LNCaP clone FGC (cell line): ENCODE data around the gene WNK4.

Experiments used
- DNase-seq: peaks from one replicate; pipeline ENCODE4 v3.0.0-alpha.2; 2011; ENCODE audit warnings: low read depth
- H3K4me3 ChIP-seq: 2 replicates; pipeline ENCODE4 v1.5.1; 2011; ENCODE audit warnings: mild to moderate bottlenecking, low read depth, low read length, control low read depth
- TF ChIP-seq, protein P1 (sequence below): IDR thresholded peaks from 2 replicates; pipeline ENCODE4 v1.5.1; 2012; ENCODE audit warnings: mild to moderate bottlenecking; ENCODE audit not compliant: control insufficient read depth, insufficient read depth; ENCODE audit errors: extremely low read depth

WNK4 gene

DNA sequence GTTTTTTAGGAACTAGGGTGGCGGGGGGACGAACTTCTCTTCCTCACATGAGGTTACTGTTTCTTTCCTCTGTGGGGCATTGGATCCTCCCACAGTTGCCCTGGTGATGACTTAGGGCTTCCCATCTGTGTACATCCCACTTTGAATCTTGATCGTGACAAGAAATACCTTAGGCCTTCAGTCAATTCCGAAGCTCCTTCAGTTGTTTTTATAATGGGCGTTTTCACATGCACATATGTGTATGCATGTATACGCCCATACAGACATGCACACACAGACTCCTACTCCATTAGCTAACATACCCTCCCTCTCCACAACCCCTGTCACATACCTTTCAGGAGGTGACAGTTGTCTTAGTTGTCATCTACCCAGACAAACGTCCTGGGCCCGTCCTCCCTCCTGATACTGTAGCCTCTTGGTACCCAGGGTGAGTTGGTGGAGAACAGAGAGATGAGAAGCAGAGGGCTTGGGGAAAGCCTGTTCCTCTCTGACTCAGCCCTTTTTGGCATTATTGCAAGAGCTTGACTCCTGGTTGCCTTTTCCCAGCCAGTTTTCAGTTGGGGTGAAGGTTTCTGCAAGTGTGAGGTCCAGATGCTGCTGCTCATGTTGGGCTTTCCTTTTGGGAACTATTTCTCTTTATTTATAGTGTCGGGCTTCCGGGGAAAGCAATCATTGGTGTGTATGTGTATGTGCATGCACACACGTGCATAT lies 61.7 kb downstream of the WNK4 start:
- no peak overlapping the region for H3K4me3 ChIP-seq
- DNase-seq: no peak
- TF ChIP-seq, protein P1, sequence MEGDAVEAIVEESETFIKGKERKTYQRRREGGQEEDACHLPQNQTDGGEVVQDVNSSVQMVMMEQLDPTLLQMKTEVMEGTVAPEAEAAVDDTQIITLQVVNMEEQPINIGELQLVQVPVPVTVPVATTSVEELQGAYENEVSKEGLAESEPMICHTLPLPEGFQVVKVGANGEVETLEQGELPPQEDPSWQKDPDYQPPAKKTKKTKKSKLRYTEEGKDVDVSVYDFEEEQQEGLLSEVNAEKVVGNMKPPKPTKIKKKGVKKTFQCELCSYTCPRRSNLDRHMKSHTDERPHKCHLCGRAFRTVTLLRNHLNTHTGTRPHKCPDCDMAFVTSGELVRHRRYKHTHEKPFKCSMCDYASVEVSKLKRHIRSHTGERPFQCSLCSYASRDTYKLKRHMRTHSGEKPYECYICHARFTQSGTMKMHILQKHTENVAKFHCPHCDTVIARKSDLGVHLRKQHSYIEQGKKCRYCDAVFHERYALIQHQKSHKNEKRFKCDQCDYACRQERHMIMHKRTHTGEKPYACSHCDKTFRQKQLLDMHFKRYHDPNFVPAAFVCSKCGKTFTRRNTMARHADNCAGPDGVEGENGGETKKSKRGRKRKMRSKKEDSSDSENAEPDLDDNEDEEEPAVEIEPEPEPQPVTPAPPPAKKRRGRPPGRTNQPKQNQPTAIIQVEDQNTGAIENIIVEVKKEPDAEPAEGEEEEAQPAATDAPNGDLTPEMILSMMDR: no peak

DNA sequence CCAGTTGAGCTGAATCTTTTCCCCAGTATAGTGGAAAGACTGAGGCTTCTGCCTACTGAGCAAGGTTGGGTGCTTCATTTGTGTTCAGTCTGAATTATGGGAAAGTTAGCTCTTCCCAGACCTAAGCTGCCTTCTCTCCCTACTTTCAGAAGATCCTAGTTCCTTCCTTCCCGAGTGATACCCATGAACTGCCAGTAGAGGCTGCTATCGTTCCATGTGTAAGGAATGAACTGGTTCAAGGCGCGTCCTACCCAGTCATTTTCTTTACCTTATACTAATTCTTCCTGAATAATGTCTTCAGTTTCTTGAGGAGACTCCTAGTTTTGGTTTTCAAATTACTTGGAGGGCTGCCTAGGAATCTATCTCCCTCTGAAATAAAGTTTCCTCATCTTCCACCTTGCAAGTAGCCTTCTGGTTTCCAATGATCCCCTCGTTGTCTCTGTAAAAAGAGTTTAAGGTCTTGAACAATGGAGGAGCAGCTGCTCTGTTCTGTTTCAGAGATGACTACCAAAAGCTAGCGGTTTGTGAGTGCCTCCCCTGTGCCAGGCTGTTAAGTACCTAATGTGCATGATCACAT lies 63.0 kb downstream of the WNK4 start:
- peak; percentile 31 for DNase-seq
- no peak overlapping the region for H3K4me3 ChIP-seq
- TF ChIP-seq, protein P1: peak; percentile 99

DNA sequence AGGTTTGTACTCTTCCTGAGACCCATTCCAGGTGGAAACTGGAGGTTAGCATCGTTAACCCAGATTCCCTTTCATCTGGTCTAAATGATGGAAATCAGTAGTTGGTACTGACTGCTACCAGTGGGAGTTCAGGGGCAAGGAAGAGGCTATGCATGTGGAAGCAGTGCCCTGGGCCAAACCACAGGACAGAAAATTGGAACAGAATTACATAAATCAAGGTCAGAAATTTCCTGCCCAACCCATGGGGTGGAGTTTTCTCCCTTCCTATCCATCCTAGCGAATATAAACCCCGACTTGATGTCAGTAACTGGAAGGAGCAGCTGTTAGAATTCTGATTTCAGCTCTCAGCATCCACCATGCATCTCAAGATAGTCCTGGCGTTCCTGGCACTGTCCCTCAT lies 63.9 kb downstream of the WNK4 start, which contains the start of gene AOC2:
Gene AOC2 (plus strand): TSS at position 310 of the 400 bp plus-strand sequence. CDS start 47 bp downstream, at position 357.
- TF ChIP-seq, protein P1: no peak
- H3K4me3 ChIP-seq: no peak within 1 kb of the TSS
- no peak for DNase-seq

DNA sequence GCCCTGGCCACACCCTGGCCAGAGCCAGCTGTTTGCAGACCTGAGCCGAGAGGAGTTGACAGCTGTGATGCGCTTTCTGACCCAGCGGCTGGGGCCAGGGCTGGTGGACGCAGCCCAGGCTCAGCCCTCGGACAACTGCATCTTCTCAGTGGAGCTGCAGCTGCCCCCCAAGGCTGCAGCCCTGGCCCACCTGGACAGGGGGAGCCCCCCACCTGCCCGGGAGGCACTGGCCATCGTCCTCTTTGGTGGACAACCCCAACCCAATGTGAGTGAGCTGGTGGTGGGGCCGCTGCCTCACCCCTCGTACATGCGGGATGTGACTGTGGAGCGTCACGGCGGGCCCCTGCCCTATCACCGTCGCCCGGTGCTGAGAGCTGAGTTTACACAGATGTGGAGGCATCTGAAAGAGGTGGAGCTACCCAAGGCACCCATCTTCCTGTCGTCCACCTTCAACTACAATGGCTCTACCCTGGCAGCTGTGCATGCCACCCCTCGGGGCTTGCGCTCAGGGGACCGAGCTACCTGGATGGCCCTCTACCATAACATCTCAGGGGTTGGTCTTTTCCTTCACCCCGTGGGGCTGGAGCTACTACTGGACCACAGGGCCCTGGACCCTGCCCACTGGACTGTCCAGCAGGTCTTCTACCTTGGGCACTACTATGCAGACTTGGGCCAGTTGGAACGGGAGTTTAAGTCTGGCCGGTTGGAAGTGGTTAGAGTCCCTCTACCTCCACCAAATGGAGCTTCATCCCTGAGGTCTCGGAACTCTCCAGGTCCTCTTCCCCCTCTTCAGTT lies 64.5 kb downstream of the WNK4 start:
- no peak for DNase-seq
- H3K4me3 ChIP-seq: no peak overlapping the region
- TF ChIP-seq, protein P1: no peak

DNA sequence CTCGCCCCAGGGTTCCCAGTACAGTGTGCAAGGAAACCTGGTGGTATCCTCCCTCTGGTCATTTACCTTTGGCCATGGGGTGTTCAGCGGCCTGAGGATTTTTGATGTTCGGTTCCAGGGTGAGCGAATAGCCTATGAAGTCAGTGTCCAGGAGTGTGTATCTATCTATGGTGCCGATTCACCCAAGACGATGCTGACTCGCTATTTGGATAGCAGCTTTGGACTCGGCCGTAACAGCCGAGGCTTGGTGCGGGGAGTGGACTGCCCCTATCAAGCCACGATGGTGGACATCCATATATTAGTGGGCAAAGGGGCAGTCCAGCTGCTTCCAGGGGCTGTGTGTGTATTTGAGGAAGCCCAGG lies 65.1 kb downstream of the WNK4 start:
- TF ChIP-seq, protein P1: no peak
- no peak overlapping the region for H3K4me3 ChIP-seq
- DNase-seq: no peak

DNA sequence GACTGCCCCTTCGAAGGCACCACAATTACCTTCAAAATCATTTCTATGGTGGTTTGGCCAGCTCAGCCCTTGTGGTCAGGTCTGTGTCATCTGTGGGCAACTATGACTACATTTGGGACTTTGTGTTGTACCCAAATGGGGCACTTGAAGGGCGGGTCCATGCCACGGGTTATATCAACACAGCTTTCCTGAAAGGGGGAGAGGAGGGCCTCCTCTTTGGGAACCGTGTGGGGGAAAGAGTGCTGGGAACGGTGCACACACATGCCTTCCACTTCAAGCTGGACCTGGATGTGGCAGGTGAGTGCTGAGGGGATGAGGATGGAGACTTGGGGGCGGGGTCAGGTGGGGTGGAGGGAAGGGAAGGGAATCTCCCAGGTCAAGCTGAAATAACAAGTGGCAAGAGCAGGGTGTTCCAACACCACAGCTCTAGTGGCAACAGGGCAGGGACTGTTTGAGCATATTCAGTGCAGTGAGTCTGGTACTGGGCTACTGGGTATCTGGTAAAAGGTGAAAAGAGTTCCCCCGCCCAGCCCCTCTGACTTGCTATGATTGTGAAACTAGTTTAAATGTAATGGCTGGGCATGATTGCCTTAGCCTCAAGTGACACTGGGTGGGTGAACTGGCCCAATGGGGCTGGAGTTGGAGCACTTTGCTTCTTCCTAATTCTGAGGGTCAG lies 65.6 kb downstream of the WNK4 start:
- no peak overlapping the region for H3K4me3 ChIP-seq
- no peak for DNase-seq
- TF ChIP-seq, protein P1: no peak
